ENCODE results near the gene RRP1B. TPM values are rescaled to one million over a fixed set of nuclear protein-coding genes. Genes with fewer than 3 reads are reported as not detected.
"Not testable (repeated sequence)": the region's sequence is repeated elsewhere in the genome, so short reads cannot be mapped to it uniquely, and the experiment has no call there.

The RRP1B gene
- total RNA-seq, 1 experiment from 2014 or later = 55.9 TPM

GRCh38 chr21:43616861-43617260, 42.5 kb upstream of the RRP1B start:
- H3K27ac ChIP-seq (ENCODE audit: low read depth, low read length); H3K79me2 ChIP-seq (ENCODE audit: insufficient read depth, low read length); ATAC-seq; DNase-seq (ENCODE audit: low read depth, low spot score); H4K20me1 ChIP-seq (ENCODE audit: insufficient read depth); BruUV-seq (replicated peaks); H2AFZ ChIP-seq (ENCODE audit: low read depth, low read length, poor library complexity, severe bottlenecking); H3K4me3 ChIP-seq (replicated peaks in 1 of 2; ENCODE audit: low read depth in 1 of 2, low read length in 2 of 2); CTCF ChIA-PET; POLR2A ChIA-PET; intact Hi-C loops (cut with micrococcal nuclease); H3K36me3 ChIP-seq (ENCODE audit: control insufficient read depth in 1 of 2, insufficient read depth in 2 of 2, low read length in 2 of 2); H3K27me3 ChIP-seq (ENCODE audit: insufficient read depth, low read length); H3K9me3 ChIP-seq (ENCODE audit: control insufficient read depth in 1 of 2, insufficient read depth in 1 of 2, low read depth in 1 of 2, low read length in 2 of 2); RAD21 ChIA-PET (ENCODE audit: low non-redundant PET in 1 of 2, low total read pairs in 2 of 2, uncharacterized antibody in 2 of 2, unreplicated experiment in 2 of 2); H3K9ac ChIP-seq (ENCODE audit: low read length); H3K4me2 ChIP-seq (ENCODE audit: low read length); H3K9me2 ChIP-seq (ENCODE audit: insufficient read depth): not testable (repeated sequence)
- peaks cover 6 to 13% of the 10 kb centered on the region in 2 experiments; a peak in 3 of 4 replicates for H3K4me1 ChIP-seq (ENCODE audit: control insufficient read depth in 1 of 2, insufficient read depth in 2 of 2, low read length in 2 of 2)

GRCh38 chr21:43618940-43619339, 40.4 kb upstream of the RRP1B start:
- intact Hi-C loops (cut with micrococcal nuclease) = no loop called here
- Histone ChIP-seq H3K27me3 (ENCODE audit: insufficient read depth, low read length) (no peaks in the 10 kb centered on the region), H4K20me1 (ENCODE audit: insufficient read depth) (no peaks in the 10 kb centered on the region), H2AFZ (ENCODE audit: low read depth, low read length, poor library complexity, severe bottlenecking) (no peak overlapping the region), H3K4me1 (ENCODE audit: control insufficient read depth in 1 of 2, insufficient read depth in 2 of 2, low read length in 2 of 2) (no peaks in the 10 kb centered on the region), H3K9me2 (ENCODE audit: insufficient read depth) (no peaks in the 10 kb centered on the region), H3K4me2 (ENCODE audit: low read length) (no peak overlapping the region), H3K9me3 (ENCODE audit: control insufficient read depth in 1 of 2, insufficient read depth in 1 of 2, low read depth in 1 of 2, low read length in 2 of 2) (peaks cover 0 to 4% of the 10 kb centered on the region in 2 experiments; a peak in 1 of 4 replicates), H3K9ac (ENCODE audit: low read length) (no peak overlapping the region), H3K36me3 (ENCODE audit: control insufficient read depth in 1 of 2, insufficient read depth in 2 of 2, low read length in 2 of 2) (no peaks in the 10 kb centered on the region), H3K4me3 (replicated peaks in 1 of 2; ENCODE audit: low read depth in 1 of 2, low read length in 2 of 2) (no peak overlapping the region), H3K79me2 (ENCODE audit: insufficient read depth, low read length) (no peaks in the 10 kb centered on the region), H3K27ac (ENCODE audit: low read depth, low read length) (no peak overlapping the region)
- ChIA-PET POLR2A (no interaction called here), CTCF (interaction anchor here (0.7 kb wide), 1 partner anchor 9 kb away, joined by 3 read pairs; no protein-coding TSS in a partner anchor), RAD21 (ENCODE audit: low non-redundant PET in 1 of 2, low total read pairs in 2 of 2, uncharacterized antibody in 2 of 2, unreplicated experiment in 2 of 2) (no interaction called here)
- no TSS peak for BruUV-seq (replicated peaks)
- no peak for DNase-seq (ENCODE audit: low read depth, low spot score)
- TF ChIP-seq SP1 (IDR thresholded peaks at IDR 0.05; ENCODE audit: low read depth) = no peak
- no peak for TF ChIP-seq ELF1 (IDR thresholded peaks at IDR 0.05; ENCODE audit: borderline replicate concordance, low read depth)
- no peak for TF ChIP-seq ZBTB33 (IDR thresholded peaks at IDR 0.05; ENCODE audit: extremely low read depth, insufficient replicate concordance, low read length)
- TF ChIP-seq JUND (IDR thresholded peaks at IDR 0.05) = no peak
- no peak for TF ChIP-seq POLR2AphosphoS5 (IDR thresholded peaks at IDR 0.05; ENCODE audit: low read depth, low read length)
- no peak for TF ChIP-seq RAD21 (IDR thresholded peaks at IDR 0.05; ENCODE audit: low read depth)
- TF ChIP-seq CEBPB (IDR thresholded peaks at IDR 0.05; ENCODE audit: low read depth) = no peak
- TF ChIP-seq YY1 (IDR thresholded peaks at IDR 0.05; ENCODE audit: extremely low read depth, insufficient replicate concordance, low read depth, low read length) = no peak
- TF ChIP-seq EGR1 (IDR thresholded peaks at IDR 0.05; ENCODE audit: low read depth) = no peak
- no peak for TF ChIP-seq EZH2phosphoT487 (IDR thresholded peaks at IDR 0.05; ENCODE audit: borderline replicate concordance)
- TF ChIP-seq CBX3 (IDR thresholded peaks at IDR 0.05; ENCODE audit: low read depth) = no peak
- TF ChIP-seq TCF7L2 (IDR thresholded peaks at IDR 0.05; ENCODE audit: borderline replicate concordance, extremely low read depth, insufficient read depth, insufficient read length) = no peak
- no peak for TF ChIP-seq ATF3 (IDR thresholded peaks at IDR 0.05)
- TF ChIP-seq ZNF274 (IDR thresholded peaks at IDR 0.05; ENCODE audit: low read depth, low read length) = no peak
- no peak for TF ChIP-seq EZH2 (IDR thresholded peaks at IDR 0.05)
- TF ChIP-seq MAX (IDR thresholded peaks at IDR 0.05) = no peak
- no peak for TF ChIP-seq FOSL1 (IDR thresholded peaks at IDR 0.05; ENCODE audit: low read depth)
- ATAC-seq = no peak
